WTC11 (cell line): ENCODE data around the gene GOLGA6L10.
"Not testable (repeated sequence)": the region's sequence is repeated elsewhere in the genome, so short reads cannot be mapped to it uniquely, and the experiment has no call there.

Experiments
- CREB1 ChIP-seq: sonication (generic); formaldehyde crosslinking; IDR thresholded peaks from 2 replicates; pipeline ENCODE4 v1.8.0; 2023; ENCODE audit warnings: mild to moderate bottlenecking, missing genetic modification reagents
- IRF1 ChIP-seq: sonication (generic); formaldehyde crosslinking; IDR thresholded peaks from 2 replicates; pipeline ENCODE4 v1.8.0; 2023; ENCODE audit warnings: missing genetic modification reagents
- NFYB ChIP-seq: sonication (generic); formaldehyde crosslinking; conservative IDR thresholded peaks from 2 replicates; pipeline ENCODE4 v1.8.0; 2022; ENCODE audit warnings: low read depth, missing genetic modification reagents
- ZNF512 ChIP-seq: sonication (generic); formaldehyde crosslinking; IDR thresholded peaks from 2 replicates; pipeline ENCODE4 v1.8.1; 2022; ENCODE audit warnings: missing genetic modification reagents, borderline replicate concordance
- TF ChIP-seq, protein P1 (sequence below): fragments of 200-600 bp; IDR thresholded peaks from 2 replicates; pipeline ENCODE4 v1.8.0; 2022; ENCODE audit warnings: antibody characterized with exemption

DNA sequence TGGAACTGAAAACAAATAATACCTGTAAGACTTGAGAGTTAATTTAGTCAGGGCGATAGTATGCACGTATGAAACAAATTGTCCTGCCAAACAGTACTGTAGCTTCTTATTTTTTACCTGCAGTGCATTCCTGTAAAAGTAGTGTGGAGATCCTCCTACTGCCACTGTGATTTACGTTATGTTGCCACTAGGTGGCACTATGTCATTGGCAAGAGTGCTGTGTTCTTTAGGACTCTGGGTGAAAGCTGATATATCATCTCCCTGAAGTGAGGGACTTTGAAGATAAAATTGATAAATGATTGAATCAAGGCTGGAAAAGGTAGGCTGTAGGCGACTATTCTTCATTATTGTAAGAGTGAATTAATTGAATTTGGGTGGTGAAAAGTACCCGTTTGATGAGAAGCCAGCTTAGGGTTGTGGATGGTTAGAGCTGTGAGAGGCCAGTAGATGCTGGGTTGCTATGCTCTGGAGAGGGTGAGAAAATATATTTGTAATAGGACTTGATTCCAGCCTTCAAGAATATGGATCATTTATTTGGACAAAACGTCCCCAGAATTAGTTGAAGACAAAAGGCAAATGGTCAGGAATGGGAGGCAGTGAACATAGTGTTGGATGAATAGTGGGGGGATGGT is 16.5 kb upstream of the GOLGA6L10 start:
- TF ChIP-seq, protein P1, sequence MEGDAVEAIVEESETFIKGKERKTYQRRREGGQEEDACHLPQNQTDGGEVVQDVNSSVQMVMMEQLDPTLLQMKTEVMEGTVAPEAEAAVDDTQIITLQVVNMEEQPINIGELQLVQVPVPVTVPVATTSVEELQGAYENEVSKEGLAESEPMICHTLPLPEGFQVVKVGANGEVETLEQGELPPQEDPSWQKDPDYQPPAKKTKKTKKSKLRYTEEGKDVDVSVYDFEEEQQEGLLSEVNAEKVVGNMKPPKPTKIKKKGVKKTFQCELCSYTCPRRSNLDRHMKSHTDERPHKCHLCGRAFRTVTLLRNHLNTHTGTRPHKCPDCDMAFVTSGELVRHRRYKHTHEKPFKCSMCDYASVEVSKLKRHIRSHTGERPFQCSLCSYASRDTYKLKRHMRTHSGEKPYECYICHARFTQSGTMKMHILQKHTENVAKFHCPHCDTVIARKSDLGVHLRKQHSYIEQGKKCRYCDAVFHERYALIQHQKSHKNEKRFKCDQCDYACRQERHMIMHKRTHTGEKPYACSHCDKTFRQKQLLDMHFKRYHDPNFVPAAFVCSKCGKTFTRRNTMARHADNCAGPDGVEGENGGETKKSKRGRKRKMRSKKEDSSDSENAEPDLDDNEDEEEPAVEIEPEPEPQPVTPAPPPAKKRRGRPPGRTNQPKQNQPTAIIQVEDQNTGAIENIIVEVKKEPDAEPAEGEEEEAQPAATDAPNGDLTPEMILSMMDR = peak; percentile 34; the same call in 1 of the 2 replicates
- not testable (repeated sequence) for TF ChIP-seq ZNF512 (CRISPR knock-in tag); CREB1; IRF1 (CRISPR knock-in tag); NFYB (CRISPR knock-in tag)
